Peyer's patch (tissue), 4 donors: ENCODE measurements around the gene MUC6. TPM values are rescaled to one million over a fixed set of nuclear protein-coding genes. Genes with fewer than 3 reads are reported as not detected.
A peak's percentile ranks its signal among the peaks of the same experiment; 100 is the strongest.

ENCODE experiments used
- DNase-seq, 3 donors: peaks; one replicate each; pipeline ENCODE4 v3.0.0-alpha.2; 2017 to 2019
- H3K27ac ChIP-seq, 4 donors: fragments of 200-600 bp; sonication (generic); one replicate each; pipeline ENCODE4 v1.5.1; 2016 to 2019
- H3K27me3 ChIP-seq, 2 donors: fragments of 200-600 bp; sonication (generic); one replicate each; pipeline ENCODE4 v1.5.1; 2019
- H3K36me3 ChIP-seq, 3 donors: fragments of 200-600 bp; sonication (generic); one replicate each; pipeline ENCODE4 v1.5.1; 2016 to 2019
- H3K4me1 ChIP-seq, 4 donors: fragments of 200-600 bp; sonication (generic); one replicate each; pipeline ENCODE4 v1.5.1; 2016 to 2019
- H3K4me3 ChIP-seq, 4 donors: fragments of 200-600 bp; sonication (generic); 1 replicate in 3 of 4; 2 replicates in 1 of 4; pipeline ENCODE4 v1.5.1; 2016 to 2019; ENCODE audit warnings: mild to moderate bottlenecking in 1 of 4
- H3K9me3 ChIP-seq, 4 donors: fragments of 200-600 bp; sonication (generic); one replicate each; pipeline ENCODE4 v1.5.1; 2016 to 2019; ENCODE audit warnings: mild to moderate bottlenecking in 1 of 4
- CTCF ChIP-seq, 6 experiments: fragments of 450-650 bp in 4 of 6; fragments of 200-600 bp in 2 of 6; sonication (generic) in 1 of 6; IDR thresholded peaks; one replicate each; pipeline ENCODE4 v1.5.1; 2017 to 2019; ENCODE audit warnings: antibody characterized with exemption in 6 of 6, mild to moderate bottlenecking in 3 of 6, moderate library complexity in 1 of 6
- POLR2A ChIP-seq, 2 donors: fragments of 450-650 bp; IDR thresholded peaks; one replicate each; pipeline ENCODE4 v1.5.1; 2017; ENCODE audit warnings: antibody characterized with exemption in 2 of 2, mild to moderate bottlenecking in 2 of 2, moderate library complexity in 2 of 2
- total RNA-seq, 4 donors: library from RNA; depleted of rRNA; stranded (reverse); fragments of >200 nt; gene quantifications; one replicate each; pipeline ENCODE4 v1.1.0, GENCODE V29; 2016

MUC6 gene
- total RNA-seq, 4 donors from 2014 or later: not detected

- H3K9me3 ChIP-seq: no peaks in the 10 kb centered on the region
- H3K27me3 ChIP-seq: no peaks in the 10 kb centered on the region
- H3K27ac ChIP-seq: no peak overlapping the region
- no peak overlapping the region for H3K4me3 ChIP-seq
- H3K36me3 ChIP-seq: no peaks in the 10 kb centered on the region
- peak in 1 of 3 donors; percentile 40 for DNase-seq
- H3K4me1 ChIP-seq: peaks cover 0 to 15% (median 2%) of the 10 kb centered on the region in 4 donors
- TF ChIP-seq POLR2A (IDR thresholded peaks at IDR 0.05) (no peak), CTCF (IDR thresholded peaks at IDR 0.05) (no peak)
Observed at GRCh38 chr11:1047595-1048156, 11.2 kb upstream of the MUC6 start.

- H3K36me3 ChIP-seq: no peaks in the 10 kb centered on the region
- no peak overlapping the region for H3K27ac ChIP-seq
- no peaks in the 10 kb centered on the region for H3K4me1 ChIP-seq
- DNase-seq: no peak
- TF ChIP-seq POLR2A (IDR thresholded peaks at IDR 0.05) (no peak), CTCF (IDR thresholded peaks at IDR 0.05) (no peak)
- no peak overlapping the region for H3K4me3 ChIP-seq
- H3K27me3 ChIP-seq: no peaks in the 10 kb centered on the region
- no peaks in the 10 kb centered on the region for H3K9me3 ChIP-seq
Observed at GRCh38 chr11:1044160-1044559, 7.6 kb upstream of the MUC6 start.

- Histone ChIP-seq H3K9me3 (no peaks in the 10 kb centered on the region), H3K27me3 (no peaks in the 10 kb centered on the region), H3K36me3 (no peaks in the 10 kb centered on the region), H3K27ac (no peak overlapping the region), H3K4me3 (no peak overlapping the region), H3K4me1 (no peaks in the 10 kb centered on the region)
- no peak for DNase-seq
- TF ChIP-seq POLR2A (IDR thresholded peaks at IDR 0.05): no peak
- TF ChIP-seq CTCF (IDR thresholded peaks at IDR 0.05): no peak
Observed at GRCh38 chr11:1043563-1044096, 7.1 kb upstream of the MUC6 start.

DNA sequence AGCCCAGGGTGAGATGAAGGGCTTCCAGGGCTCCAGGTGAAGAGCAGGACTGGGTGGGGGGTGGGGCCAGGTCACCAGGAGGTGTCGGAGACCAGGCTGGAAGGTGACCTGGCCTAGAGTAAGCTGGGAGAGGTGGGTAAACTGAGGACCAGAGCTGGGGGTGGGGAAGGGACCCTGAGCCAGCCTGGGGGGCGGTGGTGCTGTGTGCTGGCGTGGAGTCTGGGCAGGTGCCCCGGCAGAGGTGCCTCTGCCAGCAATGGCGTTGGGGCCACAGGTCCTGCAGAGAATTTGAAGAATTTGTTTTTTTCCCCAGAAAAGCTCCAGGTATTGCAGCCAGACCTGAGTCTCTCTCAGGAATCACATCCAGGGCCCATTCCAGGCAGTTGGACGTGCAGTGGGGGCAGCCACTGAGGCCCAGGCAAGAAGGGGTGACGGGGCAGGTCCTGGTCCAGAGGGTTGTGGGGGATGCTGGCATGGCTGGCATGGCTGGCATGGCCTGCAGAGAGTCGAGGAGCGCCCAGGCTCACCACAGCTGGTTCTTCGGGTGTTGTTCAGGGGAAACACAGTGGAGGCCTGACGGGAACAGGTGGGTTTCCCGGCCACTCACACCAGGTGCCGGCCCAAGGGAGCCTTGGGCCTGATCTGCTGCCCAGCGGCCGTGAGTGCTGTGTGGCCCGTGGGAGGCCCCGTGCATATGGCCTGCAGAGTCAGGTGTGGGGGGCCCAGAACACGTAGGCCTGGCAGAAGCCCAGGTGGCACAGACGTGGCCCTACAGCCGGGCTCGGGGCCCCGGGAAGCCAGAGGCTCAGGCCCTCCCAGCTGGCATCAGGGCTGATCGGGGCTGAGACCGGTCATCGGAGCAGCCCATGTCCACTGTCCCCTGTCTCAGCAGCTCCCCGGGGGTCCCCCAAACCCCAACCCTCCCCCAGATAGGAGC lies 6.4 kb upstream of the MUC6 start:
- Histone ChIP-seq H3K9me3 (no peaks in the 10 kb centered on the region), H3K4me1 (no peaks in the 10 kb centered on the region), H3K27me3 (no peaks in the 10 kb centered on the region), H3K4me3 (no peak overlapping the region), H3K27ac (no peak overlapping the region), H3K36me3 (no peaks in the 10 kb centered on the region)
- no peak for DNase-seq
- TF ChIP-seq CTCF (IDR thresholded peaks at IDR 0.05) (no peak), POLR2A (IDR thresholded peaks at IDR 0.05) (no peak)

GRCh38 chr11:1041936-1042608 lies 5.6 kb upstream of the MUC6 start:
- Histone ChIP-seq H3K4me1 (no peaks in the 10 kb centered on the region), H3K4me3 (no peak overlapping the region), H3K9me3 (no peaks in the 10 kb centered on the region), H3K27me3 (no peaks in the 10 kb centered on the region), H3K36me3 (no peaks in the 10 kb centered on the region), H3K27ac (no peak overlapping the region)
- no peak for DNase-seq
- TF ChIP-seq POLR2A (IDR thresholded peaks at IDR 0.05) (no peak), CTCF (IDR thresholded peaks at IDR 0.05) (no peak)
